Tibial artery (tissue), 4 donors: ENCODE results near the gene TMEM140.

ENCODE experiments used
- DNase-seq, 2 donors: peaks; one replicate each; pipeline ENCODE4 v3.0.0-alpha.2; 2019
- H3K27ac ChIP-seq, 2 donors: fragments of 200-600 bp; sonication (generic) in 1 of 2; 1 replicate in 1 of 2; 2 replicates in 1 of 2; pipeline ENCODE4 v1.5.1; 2018 to 2019; ENCODE audit warnings: mild to moderate bottlenecking in 1 of 2
- H3K27me3 ChIP-seq, 2 donors: fragments of 200-600 bp; sonication (generic) in 1 of 2; one replicate each; pipeline versions ENCODE4 v1.5.1 to v1.6.0; 2016 to 2019
- H3K36me3 ChIP-seq, 3 donors: fragments of 200-600 bp; sonication (generic) in 2 of 3; one replicate each; pipeline ENCODE4 v1.5.1; 2016 to 2019; ENCODE audit warnings: mild to moderate bottlenecking in 2 of 3
- H3K4me1 ChIP-seq, 4 donors: fragments of 200-600 bp; sonication (generic) in 2 of 4; 1 replicate in 3 of 4; 2 replicates in 1 of 4; pipeline ENCODE4 v1.5.1; 2016 to 2019
- H3K4me3 ChIP-seq, 2 donors: fragments of 200-600 bp; sonication (generic) in 1 of 2; 1 replicate in 1 of 2; 2 replicates in 1 of 2; pipeline ENCODE4 v1.5.1; 2018 to 2019; ENCODE audit warnings: mild to moderate bottlenecking in 2 of 2
- H3K9me3 ChIP-seq, 3 donors: fragments of 200-600 bp; sonication (generic) in 1 of 3; one replicate each; pipeline ENCODE4 v1.5.1; 2016 to 2019
- CTCF ChIP-seq, 2 experiments: fragments of 200-600 bp in 1 of 2; fragments of 450-650 bp in 1 of 2; IDR thresholded peaks; one replicate each; pipeline ENCODE4 v1.5.1; 2017 to 2019; ENCODE audit warnings: antibody characterized with exemption in 2 of 2, mild to moderate bottlenecking in 1 of 2, moderate library complexity in 1 of 2
- intact Hi-C: fragments of 100-400 bp; cut with DNase I; formaldehyde crosslinking; loops from one replicate; pipeline ENCODE4 v1.15.0; 2023; ENCODE audit warnings: low total_unique reads

The TMEM140 gene

DNA sequence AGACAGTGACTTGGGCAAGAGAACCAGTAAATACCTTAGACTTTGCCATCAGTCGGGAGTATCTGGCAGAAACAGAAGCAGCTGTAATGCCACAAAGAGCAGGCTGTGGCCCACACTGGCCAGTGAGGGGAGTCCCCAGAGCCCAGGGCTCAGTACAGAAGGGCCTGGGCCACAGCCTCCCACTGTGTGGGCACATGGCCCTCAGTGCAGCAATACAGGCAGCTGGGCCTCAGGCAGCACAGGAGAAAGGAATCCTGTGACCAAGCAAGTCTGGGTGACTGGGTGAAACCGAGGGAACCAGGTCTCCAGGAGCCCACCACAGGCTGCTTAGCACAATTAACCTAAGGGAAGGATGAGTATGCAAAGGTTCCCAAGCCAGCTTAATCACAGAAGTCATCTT lies 49.5 kb downstream of the TMEM140 start:
- intact Hi-C loops, result no loop called here
- Histone ChIP-seq H3K27me3 (no peaks in the 10 kb centered on the region), H3K36me3 (peaks cover 66 to 94% (median 68%) of the 10 kb centered on the region in 3 donors)

GRCh38 chr7:135197906-135198655 lies 50.2 kb downstream of the TMEM140 start:
- peaks cover 64 to 91% (median 65%) of the 10 kb centered on the region in 3 donors for H3K36me3 ChIP-seq
- DNase-seq, result no peak
- H3K27ac ChIP-seq, result no peak overlapping the region
- no peak for TF ChIP-seq CTCF (IDR thresholded peaks at IDR 0.05)
- no peaks in the 10 kb centered on the region for H3K27me3 ChIP-seq
- H3K4me1 ChIP-seq, result no peaks in the 10 kb centered on the region
- intact Hi-C loops, result no loop called here
- H3K4me3 ChIP-seq, result no peak overlapping the region
- H3K9me3 ChIP-seq, result no peaks in the 10 kb centered on the region

More for the DNA sequence above, 49.5 kb downstream of the TMEM140 start:
- Histone ChIP-seq H3K27ac (no peak overlapping the region), H3K4me3 (no peak overlapping the region), H3K9me3 (no peaks in the 10 kb centered on the region), H3K4me1 (no peaks in the 10 kb centered on the region)
- DNase-seq, result peak in 1 of 2 donors; percentile 10
- TF ChIP-seq CTCF (IDR thresholded peaks at IDR 0.05), result no peak

DNA sequence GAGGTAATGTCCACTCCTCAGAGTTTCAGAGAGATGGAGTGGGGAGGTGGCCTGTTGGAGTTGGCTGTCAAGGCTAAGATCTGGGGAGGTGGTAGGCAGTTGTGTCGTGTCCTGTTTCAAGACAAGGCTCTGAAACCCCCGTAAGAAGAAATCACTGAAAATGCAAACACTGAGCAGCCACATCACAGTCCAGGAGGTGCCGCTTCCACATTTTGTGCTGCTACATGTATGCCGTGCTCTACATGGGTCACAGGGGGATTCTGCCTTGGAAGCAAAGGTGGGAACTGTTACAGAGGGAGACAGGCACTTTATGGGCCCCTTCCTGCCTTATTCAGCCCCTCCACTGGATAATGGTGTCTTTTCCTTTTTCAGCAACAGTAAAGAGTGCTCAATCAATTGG lies 51.6 kb downstream of the TMEM140 start:
- H3K36me3 ChIP-seq, result peaks cover 65 to 90% (median 67%) of the 10 kb centered on the region in 3 donors
- H3K4me1 ChIP-seq, result no peaks in the 10 kb centered on the region
- H3K27me3 ChIP-seq, result no peaks in the 10 kb centered on the region
- H3K27ac ChIP-seq, result no peak overlapping the region
- no peak for DNase-seq
- intact Hi-C loops, result no loop called here
- no peaks in the 10 kb centered on the region for H3K9me3 ChIP-seq
- no peak for TF ChIP-seq CTCF (IDR thresholded peaks at IDR 0.05)
- H3K4me3 ChIP-seq, result no peak overlapping the region

GRCh38 chr7:135200821-135201331 lies 53.0 kb downstream of the TMEM140 start:
- no peak overlapping the region for H3K4me3 ChIP-seq
- no peak overlapping the region for H3K27ac ChIP-seq
- no peaks in the 10 kb centered on the region for H3K27me3 ChIP-seq
- intact Hi-C loops, result no loop called here
- no peak for DNase-seq
- H3K4me1 ChIP-seq, result peaks cover 0 to 3% (median 0%) of the 10 kb centered on the region in 4 donors
- TF ChIP-seq CTCF (IDR thresholded peaks at IDR 0.05), result no peak
- H3K36me3 ChIP-seq, result peaks cover 64 to 86% (median 66%) of the 10 kb centered on the region in 3 donors
- no peaks in the 10 kb centered on the region for H3K9me3 ChIP-seq

- H3K36me3 ChIP-seq, result peaks cover 60 to 84% (median 63%) of the 10 kb centered on the region in 3 donors
- no peak overlapping the region for H3K27ac ChIP-seq
- DNase-seq, result no peak
- H3K27me3 ChIP-seq, result no peaks in the 10 kb centered on the region
- H3K4me1 ChIP-seq, result peaks cover 0 to 3% (median 0%) of the 10 kb centered on the region in 4 donors
- H3K4me3 ChIP-seq, result no peak overlapping the region
- no peaks in the 10 kb centered on the region for H3K9me3 ChIP-seq
- intact Hi-C loops, result no loop called here
- no peak for TF ChIP-seq CTCF (IDR thresholded peaks at IDR 0.05)
Observed at GRCh38 chr7:135201350-135201749, 53.5 kb downstream of the TMEM140 start.
